HG03135 (cell line): ENCODE measurements around the gene KIF18B.

Experiments used
- ATAC-seq: cut with Tn5 transposase; IDR thresholded peaks from one replicate; pipeline ENCODE4 v1.9.1; 2021; ENCODE audit warnings: mild to moderate bottlenecking, moderate library complexity; ENCODE audit not compliant: unreplicated experiment

Gene KIF18B

GRCh38 chr17:44907729-44908470, 39.7 kb downstream of the KIF18B start:
- no peak for ATAC-seq

- ATAC-seq, result no peak
Measured at GRCh38 chr17:44906763-44907728, 40.5 kb downstream of the KIF18B start.

- ATAC-seq, result no peak
Measured at GRCh38 chr17:44906010-44906646, 41.4 kb downstream of the KIF18B start.

GRCh38 chr17:44905006-44906000, 42.3 kb downstream of the KIF18B start:
- no peak for ATAC-seq

GRCh38 chr17:44904001-44904984, 43.3 kb downstream of the KIF18B start:
- ATAC-seq, result no peak

GRCh38 chr17:44903012-44903685, 44.4 kb downstream of the KIF18B start:
- ATAC-seq, result no peak

GRCh38 chr17:44902135-44902760, 45.3 kb downstream of the KIF18B start:
- ATAC-seq, result no peak

GRCh38 chr17:44901411-44901921, 46.1 kb downstream of the KIF18B start:
- ATAC-seq, result no peak

- ATAC-seq, result no peak
Measured at GRCh38 chr17:44900894-44901293, 46.7 kb downstream of the KIF18B start.

GRCh38 chr17:44899074-44899782, 48.3 kb downstream of the KIF18B start, which contains the start of gene EFTUD2:
TSS of gene EFTUD2 (minus strand) at chr17:44899445. CDS start at chr17:44894521, 4,924 bp downstream.
- peak; percentile 70 for ATAC-seq

- peak; percentile 30 for ATAC-seq
Measured at GRCh38 chr17:44898768-44899073, 48.9 kb downstream of the KIF18B start.

GRCh38 chr17:44894642-44895041, 52.9 kb downstream of the KIF18B start:
- ATAC-seq, result no peak

- ATAC-seq, result no peak
Measured at GRCh38 chr17:44892250-44892649, 55.3 kb downstream of the KIF18B start.

- ATAC-seq, result no peak
Measured at GRCh38 chr17:44889003-44889402, 58.6 kb downstream of the KIF18B start.

GRCh38 chr17:44887971-44888954, 59.3 kb downstream of the KIF18B start:
- no peak for ATAC-seq

- ATAC-seq, result no peak
Measured at GRCh38 chr17:44887016-44887415, 60.6 kb downstream of the KIF18B start.
